ENCODE results near the gene BRF1.

DNA sequence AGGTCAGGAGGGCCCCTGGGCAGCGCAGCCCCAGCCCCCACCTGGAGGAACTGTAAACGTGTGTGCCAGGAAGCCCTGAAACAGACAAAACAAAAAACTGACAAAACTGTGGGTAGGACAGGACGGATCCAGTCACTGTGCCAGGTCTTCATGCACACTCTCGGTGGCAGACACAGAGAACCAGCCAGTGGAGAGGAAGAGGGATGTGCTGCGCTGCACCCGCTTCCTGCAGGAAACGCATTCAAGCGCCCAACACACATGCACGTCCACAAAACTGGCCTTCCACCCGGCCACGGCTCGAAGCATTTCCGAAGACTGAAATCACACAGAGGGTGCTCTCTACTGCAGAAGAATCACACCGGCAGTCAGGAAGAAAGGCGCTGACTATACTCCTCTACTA, 16.9 kb downstream of the BRF1 start:
- TF ChIP-seq, protein P1, sequence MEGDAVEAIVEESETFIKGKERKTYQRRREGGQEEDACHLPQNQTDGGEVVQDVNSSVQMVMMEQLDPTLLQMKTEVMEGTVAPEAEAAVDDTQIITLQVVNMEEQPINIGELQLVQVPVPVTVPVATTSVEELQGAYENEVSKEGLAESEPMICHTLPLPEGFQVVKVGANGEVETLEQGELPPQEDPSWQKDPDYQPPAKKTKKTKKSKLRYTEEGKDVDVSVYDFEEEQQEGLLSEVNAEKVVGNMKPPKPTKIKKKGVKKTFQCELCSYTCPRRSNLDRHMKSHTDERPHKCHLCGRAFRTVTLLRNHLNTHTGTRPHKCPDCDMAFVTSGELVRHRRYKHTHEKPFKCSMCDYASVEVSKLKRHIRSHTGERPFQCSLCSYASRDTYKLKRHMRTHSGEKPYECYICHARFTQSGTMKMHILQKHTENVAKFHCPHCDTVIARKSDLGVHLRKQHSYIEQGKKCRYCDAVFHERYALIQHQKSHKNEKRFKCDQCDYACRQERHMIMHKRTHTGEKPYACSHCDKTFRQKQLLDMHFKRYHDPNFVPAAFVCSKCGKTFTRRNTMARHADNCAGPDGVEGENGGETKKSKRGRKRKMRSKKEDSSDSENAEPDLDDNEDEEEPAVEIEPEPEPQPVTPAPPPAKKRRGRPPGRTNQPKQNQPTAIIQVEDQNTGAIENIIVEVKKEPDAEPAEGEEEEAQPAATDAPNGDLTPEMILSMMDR (conservative IDR thresholded peaks at IDR 0.05; ENCODE audit: low read length), result no peak
- TF ChIP-seq EZH2phosphoT487 (IDR thresholded peaks at IDR 0.05; ENCODE audit: borderline replicate concordance, low read depth, low read length), result no peak

Data from OCI-LY7 (cell line).